ENCODE data around the gene MAP1LC3B2.
"Not testable (repeated sequence)": the region's sequence is repeated elsewhere in the genome, so short reads cannot be mapped to it uniquely, and the experiment has no call there.

Gene MAP1LC3B2

GRCh38 chr12:116561181-116561821 is 2.1 kb downstream of the MAP1LC3B2 start:
- no peak for DNase-seq

- no peak for DNase-seq
Observed at GRCh38 chr12:116562090-116562489, 2.9 kb downstream of the MAP1LC3B2 start.

- no peak for DNase-seq
Observed at GRCh38 chr12:116563262-116563661, 4.1 kb downstream of the MAP1LC3B2 start.

GRCh38 chr12:116564080-116564479 is 4.9 kb downstream of the MAP1LC3B2 start:
- DNase-seq, result no peak

GRCh38 chr12:116565221-116565620 is 6.0 kb downstream of the MAP1LC3B2 start:
- not testable (repeated sequence) for DNase-seq

GRCh38 chr12:116565963-116566362 is 6.8 kb downstream of the MAP1LC3B2 start:
- DNase-seq, result no peak

- DNase-seq, result no peak
Observed at GRCh38 chr12:116568203-116568602, 9.0 kb downstream of the MAP1LC3B2 start.

GRCh38 chr12:116571089-116571488 is 11.9 kb downstream of the MAP1LC3B2 start:
- DNase-seq, result no peak

GRCh38 chr12:116573776-116574175 is 14.6 kb downstream of the MAP1LC3B2 start:
- DNase-seq, result no peak

GRCh38 chr12:116575754-116576153 is 16.6 kb downstream of the MAP1LC3B2 start:
- DNase-seq, result not testable (repeated sequence)

GRCh38 chr12:116577154-116577561 is 18.0 kb downstream of the MAP1LC3B2 start:
- DNase-seq, result no peak

- DNase-seq, result no peak
Observed at GRCh38 chr12:116578051-116578450, 18.9 kb downstream of the MAP1LC3B2 start.

GRCh38 chr12:116582610-116583009 is 23.4 kb downstream of the MAP1LC3B2 start:
- no peak for DNase-seq

GRCh38 chr12:116583129-116583694 is 24.0 kb downstream of the MAP1LC3B2 start:
- no peak for DNase-seq

GRCh38 chr12:116587270-116587669 is 28.1 kb downstream of the MAP1LC3B2 start:
- no peak for DNase-seq

GRCh38 chr12:116588390-116589028 is 29.3 kb downstream of the MAP1LC3B2 start:
- no peak for DNase-seq

GRCh38 chr12:116589581-116589980 is 30.4 kb downstream of the MAP1LC3B2 start:
- DNase-seq, result no peak

- no peak for DNase-seq
Observed at GRCh38 chr12:116590561-116590960, 31.4 kb downstream of the MAP1LC3B2 start.

- no peak for DNase-seq
Observed at GRCh38 chr12:116591855-116592637, 32.9 kb downstream of the MAP1LC3B2 start.

GRCh38 chr12:116592731-116593130 is 33.5 kb downstream of the MAP1LC3B2 start:
- no peak for DNase-seq

GRCh38 chr12:116594325-116595038 is 35.3 kb downstream of the MAP1LC3B2 start:
- no peak for DNase-seq

GRCh38 chr12:116595186-116595585 is 36.0 kb downstream of the MAP1LC3B2 start:
- no peak for DNase-seq

GRCh38 chr12:116595672-116596071 is 36.5 kb downstream of the MAP1LC3B2 start:
- DNase-seq, result no peak
